ENCODE data around the gene KCNE1.

KCNE1 gene

GRCh38 chr21:34536311-34536710, 24.3 kb upstream of the KCNE1 start:
- DNase-seq (ENCODE audit: low read depth, low spot score): no peak

- no peak for DNase-seq (ENCODE audit: low read depth, low spot score)
These were observed 23.9 kb upstream of the KCNE1 start for GRCh38 chr21:34535886-34536285.

- DNase-seq (ENCODE audit: low read depth, low spot score): no peak
These were observed 22.5 kb upstream of the KCNE1 start for GRCh38 chr21:34534522-34534921.

- DNase-seq (ENCODE audit: low read depth, low spot score): no peak
These were observed 21.9 kb upstream of the KCNE1 start for GRCh38 chr21:34533938-34534337.

- no peak for DNase-seq (ENCODE audit: low read depth, low spot score)
These were observed 19.4 kb upstream of the KCNE1 start for GRCh38 chr21:34531399-34531798.

GRCh38 chr21:34530261-34530660, 18.3 kb upstream of the KCNE1 start:
- DNase-seq (ENCODE audit: low read depth, low spot score): no peak

- no peak for DNase-seq (ENCODE audit: low read depth, low spot score)
These were observed 16.1 kb upstream of the KCNE1 start for GRCh38 chr21:34528131-34528561.

GRCh38 chr21:34526618-34527290, 14.7 kb upstream of the KCNE1 start:
- no peak for DNase-seq (ENCODE audit: low read depth, low spot score)

- DNase-seq (ENCODE audit: low read depth, low spot score): no peak
These were observed 14.2 kb upstream of the KCNE1 start for GRCh38 chr21:34526241-34526617.

- DNase-seq (ENCODE audit: low read depth, low spot score): no peak
These were observed 12.9 kb upstream of the KCNE1 start for GRCh38 chr21:34524646-34525601.

- DNase-seq (ENCODE audit: low read depth, low spot score): no peak
These were observed 11.1 kb upstream of the KCNE1 start for GRCh38 chr21:34523019-34523555.

GRCh38 chr21:34522284-34522683, 10.3 kb upstream of the KCNE1 start:
- no peak for DNase-seq (ENCODE audit: low read depth, low spot score)

GRCh38 chr21:34521561-34521960, 9.6 kb upstream of the KCNE1 start:
- DNase-seq (ENCODE audit: low read depth, low spot score): no peak

GRCh38 chr21:34520764-34521508, 8.9 kb upstream of the KCNE1 start:
- DNase-seq (ENCODE audit: low read depth, low spot score): no peak

GRCh38 chr21:34520281-34520680, 8.3 kb upstream of the KCNE1 start:
- no peak for DNase-seq (ENCODE audit: low read depth, low spot score)

GRCh38 chr21:34519694-34520093, 7.7 kb upstream of the KCNE1 start:
- DNase-seq (ENCODE audit: low read depth, low spot score): no peak

- DNase-seq (ENCODE audit: low read depth, low spot score): no peak
These were observed 7.0 kb upstream of the KCNE1 start for GRCh38 chr21:34519016-34519415.

GRCh38 chr21:34518301-34518700, 6.3 kb upstream of the KCNE1 start:
- DNase-seq (ENCODE audit: low read depth, low spot score): no peak

- no peak for DNase-seq (ENCODE audit: low read depth, low spot score)
These were observed 5.7 kb upstream of the KCNE1 start for GRCh38 chr21:34517491-34518245.

GRCh38 chr21:34517039-34517438, 5.0 kb upstream of the KCNE1 start:
- DNase-seq (ENCODE audit: low read depth, low spot score): no peak

- DNase-seq (ENCODE audit: low read depth, low spot score): no peak
These were observed 2.6 kb upstream of the KCNE1 start for GRCh38 chr21:34514576-34515115.

Data from activated CD4-positive, CD25-positive, alpha-beta regulatory T cell treated with anti-CD3 and anti-CD28 coated beads, Interleukin-2, amount 50 U/mL, for 16 hours (primary cell).